Stomach (tissue), 4 donors: ENCODE data around the gene AFAP1.

ENCODE experiments used
- EP300 ChIP-seq: sonication (generic); formaldehyde crosslinking; IDR thresholded peaks from one replicate; pipeline ENCODE4 v1.6.1; 2017; ENCODE audit warnings: antibody characterized with exemption
- POLR2A ChIP-seq, 4 donors: fragments of 450-650 bp; IDR thresholded peaks; one replicate each; pipeline ENCODE4 v1.6.1; 2016; ENCODE audit warnings: antibody characterized with exemption in 4 of 4, control low read depth in 2 of 4, mild to moderate bottlenecking in 1 of 4, moderate library complexity in 1 of 4
- POLR2AphosphoS5 ChIP-seq, 3 donors: sonication (generic); formaldehyde crosslinking; IDR thresholded peaks; one replicate each; pipeline ENCODE4 v1.6.1; 2016; ENCODE audit warnings: antibody characterized with exemption in 3 of 3
- TF ChIP-seq, protein P1 (sequence below), 7 experiments: fragments of 450-650 bp in 4 of 7; fragments of 200-600 bp in 3 of 7; sonication (generic) in 3 of 7; IDR thresholded peaks; one replicate each; pipeline ENCODE4 v1.5.1; 2016 to 2019; ENCODE audit warnings: antibody characterized with exemption in 7 of 7, control low read depth in 2 of 7, mild to moderate bottlenecking in 1 of 7

DNA sequence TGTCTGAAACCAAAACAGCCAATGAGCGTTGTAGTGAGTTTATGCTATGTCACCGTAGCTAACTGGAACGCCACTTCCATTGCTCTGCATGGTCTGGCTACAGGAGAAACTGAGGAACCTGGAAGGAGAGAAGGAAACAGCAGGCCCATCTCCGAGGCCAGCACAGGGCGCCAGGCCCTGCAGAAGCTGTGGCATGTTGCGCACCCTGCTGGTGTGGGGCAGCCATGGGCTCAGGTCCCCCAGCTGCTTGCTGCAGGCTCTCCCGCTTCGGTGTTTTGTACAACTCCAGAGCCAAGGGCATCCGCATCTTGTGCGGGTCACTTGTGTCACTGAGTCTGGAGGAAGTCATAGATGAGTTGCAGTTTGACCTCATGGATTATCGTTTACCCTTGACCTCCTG lies 89.2 kb downstream of the AFAP1 start:
- TF ChIP-seq, protein P1, sequence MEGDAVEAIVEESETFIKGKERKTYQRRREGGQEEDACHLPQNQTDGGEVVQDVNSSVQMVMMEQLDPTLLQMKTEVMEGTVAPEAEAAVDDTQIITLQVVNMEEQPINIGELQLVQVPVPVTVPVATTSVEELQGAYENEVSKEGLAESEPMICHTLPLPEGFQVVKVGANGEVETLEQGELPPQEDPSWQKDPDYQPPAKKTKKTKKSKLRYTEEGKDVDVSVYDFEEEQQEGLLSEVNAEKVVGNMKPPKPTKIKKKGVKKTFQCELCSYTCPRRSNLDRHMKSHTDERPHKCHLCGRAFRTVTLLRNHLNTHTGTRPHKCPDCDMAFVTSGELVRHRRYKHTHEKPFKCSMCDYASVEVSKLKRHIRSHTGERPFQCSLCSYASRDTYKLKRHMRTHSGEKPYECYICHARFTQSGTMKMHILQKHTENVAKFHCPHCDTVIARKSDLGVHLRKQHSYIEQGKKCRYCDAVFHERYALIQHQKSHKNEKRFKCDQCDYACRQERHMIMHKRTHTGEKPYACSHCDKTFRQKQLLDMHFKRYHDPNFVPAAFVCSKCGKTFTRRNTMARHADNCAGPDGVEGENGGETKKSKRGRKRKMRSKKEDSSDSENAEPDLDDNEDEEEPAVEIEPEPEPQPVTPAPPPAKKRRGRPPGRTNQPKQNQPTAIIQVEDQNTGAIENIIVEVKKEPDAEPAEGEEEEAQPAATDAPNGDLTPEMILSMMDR (IDR thresholded peaks at IDR 0.05): no peak
- TF ChIP-seq POLR2A (IDR thresholded peaks at IDR 0.05) (no peak), EP300 (no peak), POLR2AphosphoS5 (IDR thresholded peaks at IDR 0.05) (no peak)
